ENCODE measurements around the gene MPHOSPH8. TPM values are rescaled to one million over a fixed set of nuclear protein-coding genes. Genes with fewer than 3 reads are reported as not detected.

MPHOSPH8 gene, protein sequence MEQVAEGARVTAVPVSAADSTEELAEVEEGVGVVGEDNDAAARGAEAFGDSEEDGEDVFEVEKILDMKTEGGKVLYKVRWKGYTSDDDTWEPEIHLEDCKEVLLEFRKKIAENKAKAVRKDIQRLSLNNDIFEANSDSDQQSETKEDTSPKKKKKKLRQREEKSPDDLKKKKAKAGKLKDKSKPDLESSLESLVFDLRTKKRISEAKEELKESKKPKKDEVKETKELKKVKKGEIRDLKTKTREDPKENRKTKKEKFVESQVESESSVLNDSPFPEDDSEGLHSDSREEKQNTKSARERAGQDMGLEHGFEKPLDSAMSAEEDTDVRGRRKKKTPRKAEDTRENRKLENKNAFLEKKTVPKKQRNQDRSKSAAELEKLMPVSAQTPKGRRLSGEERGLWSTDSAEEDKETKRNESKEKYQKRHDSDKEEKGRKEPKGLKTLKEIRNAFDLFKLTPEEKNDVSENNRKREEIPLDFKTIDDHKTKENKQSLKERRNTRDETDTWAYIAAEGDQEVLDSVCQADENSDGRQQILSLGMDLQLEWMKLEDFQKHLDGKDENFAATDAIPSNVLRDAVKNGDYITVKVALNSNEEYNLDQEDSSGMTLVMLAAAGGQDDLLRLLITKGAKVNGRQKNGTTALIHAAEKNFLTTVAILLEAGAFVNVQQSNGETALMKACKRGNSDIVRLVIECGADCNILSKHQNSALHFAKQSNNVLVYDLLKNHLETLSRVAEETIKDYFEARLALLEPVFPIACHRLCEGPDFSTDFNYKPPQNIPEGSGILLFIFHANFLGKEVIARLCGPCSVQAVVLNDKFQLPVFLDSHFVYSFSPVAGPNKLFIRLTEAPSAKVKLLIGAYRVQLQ
- total RNA-seq (ENCODE audit: unreplicated experiment) = 19.2 TPM
- long read RNA-seq, partial matches to known transcripts = 12 of 12 reads
- long read RNA-seq, other reads (novel, unspliced or antisense) = 0 of 12 reads

DNA sequence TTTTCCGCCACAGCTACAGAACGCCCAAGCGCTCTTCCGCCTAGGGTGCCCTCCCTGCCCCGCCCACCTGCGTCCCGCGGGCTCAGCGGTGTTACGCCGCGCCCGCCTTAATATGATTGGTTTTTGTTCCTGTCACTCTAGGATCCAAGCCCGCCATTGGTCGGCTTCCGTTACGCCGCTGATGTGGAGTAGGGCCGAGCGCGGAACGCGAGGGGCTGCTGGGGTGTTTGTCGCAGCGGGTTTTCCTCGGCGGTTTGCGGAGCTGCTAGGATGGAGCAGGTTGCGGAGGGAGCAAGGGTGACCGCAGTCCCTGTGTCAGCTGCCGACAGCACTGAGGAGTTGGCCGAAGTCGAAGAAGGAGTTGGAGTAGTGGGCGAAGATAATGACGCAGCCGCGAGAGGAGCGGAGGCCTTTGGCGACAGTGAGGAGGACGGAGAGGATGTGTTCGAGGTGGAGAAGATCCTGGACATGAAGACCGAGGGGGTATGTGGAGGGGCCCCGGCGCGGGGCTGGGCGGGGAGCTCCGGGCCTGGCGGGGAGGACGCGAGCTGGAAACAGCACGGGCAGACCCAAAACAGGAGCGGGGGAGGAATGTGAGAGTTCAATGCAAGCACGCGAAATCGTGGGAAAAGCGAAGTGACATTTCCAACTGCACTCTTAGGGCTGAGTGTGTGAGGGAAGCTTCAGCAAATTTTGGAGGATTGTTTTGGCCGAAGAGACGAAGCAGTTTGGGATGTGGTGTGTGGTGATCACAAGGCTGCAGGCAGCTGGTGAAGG is at the start of gene MPHOSPH8:
TSS of gene MPHOSPH8 (plus strand) at position 181 of the 777 bp plus-strand sequence. CDS start at position 271, 90 bp downstream.
- H3K4me3 Mint-ChIP-seq (ENCODE audit: unreplicated experiment) = peak within 1 kb of the TSS; percentile 100
- peak; percentile 90 for DNase-seq (ENCODE audit: low spot score)
- peak within 1 kb of the TSS; percentile 88 for H3K27ac Mint-ChIP-seq (ENCODE audit: unreplicated experiment)
- peaks cover 17% of the 10 kb centered on the region for H3K4me1 Mint-ChIP-seq (ENCODE audit: unreplicated experiment)
- H3K9me3 Mint-ChIP-seq (ENCODE audit: unreplicated experiment) = no peaks in the 10 kb centered on the region
- peaks cover 12% of the 10 kb centered on the region for H3K36me3 Mint-ChIP-seq (ENCODE audit: low read depth, unreplicated experiment)
- TF ChIP-seq, protein P1, sequence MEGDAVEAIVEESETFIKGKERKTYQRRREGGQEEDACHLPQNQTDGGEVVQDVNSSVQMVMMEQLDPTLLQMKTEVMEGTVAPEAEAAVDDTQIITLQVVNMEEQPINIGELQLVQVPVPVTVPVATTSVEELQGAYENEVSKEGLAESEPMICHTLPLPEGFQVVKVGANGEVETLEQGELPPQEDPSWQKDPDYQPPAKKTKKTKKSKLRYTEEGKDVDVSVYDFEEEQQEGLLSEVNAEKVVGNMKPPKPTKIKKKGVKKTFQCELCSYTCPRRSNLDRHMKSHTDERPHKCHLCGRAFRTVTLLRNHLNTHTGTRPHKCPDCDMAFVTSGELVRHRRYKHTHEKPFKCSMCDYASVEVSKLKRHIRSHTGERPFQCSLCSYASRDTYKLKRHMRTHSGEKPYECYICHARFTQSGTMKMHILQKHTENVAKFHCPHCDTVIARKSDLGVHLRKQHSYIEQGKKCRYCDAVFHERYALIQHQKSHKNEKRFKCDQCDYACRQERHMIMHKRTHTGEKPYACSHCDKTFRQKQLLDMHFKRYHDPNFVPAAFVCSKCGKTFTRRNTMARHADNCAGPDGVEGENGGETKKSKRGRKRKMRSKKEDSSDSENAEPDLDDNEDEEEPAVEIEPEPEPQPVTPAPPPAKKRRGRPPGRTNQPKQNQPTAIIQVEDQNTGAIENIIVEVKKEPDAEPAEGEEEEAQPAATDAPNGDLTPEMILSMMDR (IDR thresholded peaks at IDR 0.05; ENCODE audit: unreplicated experiment) = no peak
- peaks cover 3% of the 10 kb centered on the region for H3K27me3 Mint-ChIP-seq (ENCODE audit: unreplicated experiment)

DNA sequence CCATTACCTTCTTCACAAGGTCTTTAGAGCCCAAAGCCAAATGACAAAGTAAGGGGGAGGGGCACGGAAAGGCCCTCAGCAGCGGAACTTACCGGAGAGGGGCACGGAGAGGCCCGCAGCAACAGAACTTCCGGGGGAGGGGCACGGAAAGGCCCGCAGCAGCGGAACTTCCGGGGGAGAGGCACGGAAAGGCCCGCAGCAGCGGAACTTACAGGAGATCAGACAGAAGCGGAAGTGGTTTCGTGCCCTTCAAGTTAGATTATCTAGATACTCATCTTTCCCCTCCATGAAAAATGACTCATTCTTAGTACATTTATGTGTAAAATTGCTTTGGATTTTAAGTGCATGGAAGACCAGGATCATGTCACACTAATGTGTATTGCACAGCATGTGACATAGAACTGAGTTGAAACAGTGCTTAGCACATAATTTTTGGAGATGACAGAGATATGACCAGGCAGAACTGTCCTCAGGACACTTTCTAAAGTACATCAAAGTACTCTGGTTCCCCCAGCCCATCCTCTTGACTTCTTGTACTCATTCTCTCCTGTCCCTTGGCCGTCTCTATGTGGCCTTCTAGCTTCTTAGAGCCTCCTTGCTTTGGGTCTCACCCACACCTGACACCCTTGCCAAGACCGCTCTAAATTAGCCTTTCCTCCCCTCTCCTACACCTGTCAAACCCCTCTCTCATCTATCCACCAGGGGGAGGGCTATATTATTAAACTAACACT is 46.4 kb upstream of the MPHOSPH8 start:
- Mint-ChIP-seq H3K36me3 (ENCODE audit: low read depth, unreplicated experiment) (no peaks in the 10 kb centered on the region), H3K4me3 (ENCODE audit: unreplicated experiment) (no peak overlapping the region), H3K27ac (ENCODE audit: unreplicated experiment) (no peak overlapping the region), H3K9me3 (ENCODE audit: unreplicated experiment) (peaks cover 19% of the 10 kb centered on the region), H3K4me1 (ENCODE audit: unreplicated experiment) (no peaks in the 10 kb centered on the region), H3K27me3 (ENCODE audit: unreplicated experiment) (peaks cover 4% of the 10 kb centered on the region)
- no peak for DNase-seq (ENCODE audit: low spot score)
- TF ChIP-seq, protein P1 (IDR thresholded peaks at IDR 0.05; ENCODE audit: unreplicated experiment) = no peak

DNA sequence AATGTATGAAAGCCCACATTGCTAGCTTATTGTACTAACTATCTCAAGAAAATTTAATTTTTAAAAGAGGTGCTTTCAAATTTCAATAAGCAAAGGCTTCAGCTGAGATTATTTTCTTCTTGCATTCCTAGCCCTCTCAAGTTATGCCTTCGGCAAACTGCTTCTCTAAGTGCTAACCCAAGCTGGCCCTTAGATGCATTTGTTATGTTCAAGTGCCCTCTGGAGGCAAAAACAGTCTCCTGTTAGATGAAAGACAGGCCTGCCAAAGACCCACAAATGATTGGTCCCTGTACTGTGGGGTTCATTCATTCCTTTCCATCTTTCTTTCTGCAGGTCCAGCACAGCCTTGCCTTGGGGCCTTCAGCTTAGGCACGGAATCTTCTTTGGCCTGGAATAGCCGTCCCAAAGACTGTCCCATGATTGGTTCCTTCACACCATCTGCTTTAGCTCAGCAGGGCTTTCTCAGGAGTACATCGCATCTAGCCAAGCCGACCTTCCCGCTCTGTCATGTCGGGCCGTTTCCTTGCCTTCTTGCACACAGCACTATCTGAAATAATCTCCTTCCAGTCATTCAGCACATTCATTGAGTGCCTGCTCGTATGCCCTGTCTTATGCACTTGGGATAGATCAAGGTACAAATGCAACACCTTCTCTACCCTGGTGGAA is 45.7 kb upstream of the MPHOSPH8 start:
- Mint-ChIP-seq H3K9me3 (ENCODE audit: unreplicated experiment) (peaks cover 19% of the 10 kb centered on the region), H3K36me3 (ENCODE audit: low read depth, unreplicated experiment) (no peaks in the 10 kb centered on the region), H3K27me3 (ENCODE audit: unreplicated experiment) (peaks cover 4% of the 10 kb centered on the region), H3K4me1 (ENCODE audit: unreplicated experiment) (no peaks in the 10 kb centered on the region), H3K27ac (ENCODE audit: unreplicated experiment) (no peak overlapping the region), H3K4me3 (ENCODE audit: unreplicated experiment) (no peak overlapping the region)
- TF ChIP-seq, protein P1 (IDR thresholded peaks at IDR 0.05; ENCODE audit: unreplicated experiment) = peak; percentile 16
- no peak for DNase-seq (ENCODE audit: low spot score)

DNA sequence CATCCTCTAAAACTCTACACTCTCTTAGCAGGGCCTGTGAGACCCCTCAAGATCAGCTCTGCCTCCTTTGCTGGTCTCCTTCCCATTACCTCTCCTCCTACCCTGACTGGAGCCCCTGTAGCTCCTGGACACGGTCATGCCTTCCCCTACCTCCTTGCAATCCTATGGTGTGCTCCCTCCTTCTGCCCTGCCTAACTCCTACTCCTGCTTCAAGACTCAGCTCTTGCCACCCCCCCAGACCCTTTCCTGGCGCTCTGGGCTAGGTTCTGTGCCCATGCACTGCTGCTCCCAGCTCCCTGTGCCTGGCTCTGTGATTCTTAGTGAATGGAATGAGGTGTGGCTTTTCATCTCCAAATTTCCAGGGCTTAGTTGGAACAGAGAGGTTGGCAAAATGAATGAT is 44.1 kb upstream of the MPHOSPH8 start:
- Mint-ChIP-seq H3K4me3 (ENCODE audit: unreplicated experiment) (no peak overlapping the region), H3K36me3 (ENCODE audit: low read depth, unreplicated experiment) (no peaks in the 10 kb centered on the region), H3K4me1 (ENCODE audit: unreplicated experiment) (no peaks in the 10 kb centered on the region), H3K27me3 (ENCODE audit: unreplicated experiment) (peaks cover 4% of the 10 kb centered on the region), H3K9me3 (ENCODE audit: unreplicated experiment) (peaks cover 19% of the 10 kb centered on the region), H3K27ac (ENCODE audit: unreplicated experiment) (no peak overlapping the region)
- TF ChIP-seq, protein P1 (IDR thresholded peaks at IDR 0.05; ENCODE audit: unreplicated experiment) = no peak
- DNase-seq (ENCODE audit: low spot score) = no peak

Data from endothelial cell (in vitro differentiated cells).